Left forelimb (tissue), 1 donor: ENCODE data around the gene EEFSEC.

Experiments used
- DNase-seq: peaks from one replicate; pipeline ENCODE4 v3.0.0-alpha.2; 2018; ENCODE audit warnings: low spot score

The EEFSEC gene

GRCh38 chr3:128182656-128183055 lies 29.4 kb downstream of the EEFSEC start:
- DNase-seq: no peak

- DNase-seq: no peak
These were observed 32.6 kb downstream of the EEFSEC start for GRCh38 chr3:128185630-128186447.

- DNase-seq: no peak
These were observed 34.2 kb downstream of the EEFSEC start for GRCh38 chr3:128187495-128187894.

GRCh38 chr3:128188326-128188725 lies 35.0 kb downstream of the EEFSEC start:
- no peak for DNase-seq

- no peak for DNase-seq
These were observed 35.7 kb downstream of the EEFSEC start for GRCh38 chr3:128188956-128189355.

GRCh38 chr3:128190501-128190900 lies 37.2 kb downstream of the EEFSEC start:
- DNase-seq: no peak

- no peak for DNase-seq
These were observed 38.9 kb downstream of the EEFSEC start for GRCh38 chr3:128192131-128192530.

GRCh38 chr3:128193168-128193567 lies 39.9 kb downstream of the EEFSEC start:
- DNase-seq: no peak

- no peak for DNase-seq
These were observed 41.6 kb downstream of the EEFSEC start for GRCh38 chr3:128194843-128195242.

- DNase-seq: no peak
These were observed 42.1 kb downstream of the EEFSEC start for GRCh38 chr3:128195369-128195768.

- DNase-seq: no peak
These were observed 42.5 kb downstream of the EEFSEC start for GRCh38 chr3:128195802-128196201.

GRCh38 chr3:128196647-128197046 lies 43.4 kb downstream of the EEFSEC start:
- no peak for DNase-seq

GRCh38 chr3:128197855-128198254 lies 44.6 kb downstream of the EEFSEC start:
- no peak for DNase-seq

- no peak for DNase-seq
These were observed 45.0 kb downstream of the EEFSEC start for GRCh38 chr3:128198313-128198712.

GRCh38 chr3:128199110-128199509 lies 45.8 kb downstream of the EEFSEC start:
- DNase-seq: no peak

- DNase-seq: no peak
These were observed 48.0 kb downstream of the EEFSEC start for GRCh38 chr3:128201158-128201755.

- no peak for DNase-seq
These were observed 49.9 kb downstream of the EEFSEC start for GRCh38 chr3:128203169-128203568.

- no peak for DNase-seq
These were observed 52.4 kb downstream of the EEFSEC start for GRCh38 chr3:128205558-128206145.

GRCh38 chr3:128207951-128208350 lies 54.7 kb downstream of the EEFSEC start:
- no peak for DNase-seq

GRCh38 chr3:128210711-128211110 lies 57.4 kb downstream of the EEFSEC start:
- DNase-seq: no peak

- DNase-seq: no peak
These were observed 60.8 kb downstream of the EEFSEC start for GRCh38 chr3:128214056-128214455.

- no peak for DNase-seq
These were observed 62.0 kb downstream of the EEFSEC start for GRCh38 chr3:128215290-128215689.

GRCh38 chr3:128215800-128216495 lies 62.7 kb downstream of the EEFSEC start:
- DNase-seq: no peak
